ENCODE results near the gene RBM19.

- TF ChIP-seq, protein P1, sequence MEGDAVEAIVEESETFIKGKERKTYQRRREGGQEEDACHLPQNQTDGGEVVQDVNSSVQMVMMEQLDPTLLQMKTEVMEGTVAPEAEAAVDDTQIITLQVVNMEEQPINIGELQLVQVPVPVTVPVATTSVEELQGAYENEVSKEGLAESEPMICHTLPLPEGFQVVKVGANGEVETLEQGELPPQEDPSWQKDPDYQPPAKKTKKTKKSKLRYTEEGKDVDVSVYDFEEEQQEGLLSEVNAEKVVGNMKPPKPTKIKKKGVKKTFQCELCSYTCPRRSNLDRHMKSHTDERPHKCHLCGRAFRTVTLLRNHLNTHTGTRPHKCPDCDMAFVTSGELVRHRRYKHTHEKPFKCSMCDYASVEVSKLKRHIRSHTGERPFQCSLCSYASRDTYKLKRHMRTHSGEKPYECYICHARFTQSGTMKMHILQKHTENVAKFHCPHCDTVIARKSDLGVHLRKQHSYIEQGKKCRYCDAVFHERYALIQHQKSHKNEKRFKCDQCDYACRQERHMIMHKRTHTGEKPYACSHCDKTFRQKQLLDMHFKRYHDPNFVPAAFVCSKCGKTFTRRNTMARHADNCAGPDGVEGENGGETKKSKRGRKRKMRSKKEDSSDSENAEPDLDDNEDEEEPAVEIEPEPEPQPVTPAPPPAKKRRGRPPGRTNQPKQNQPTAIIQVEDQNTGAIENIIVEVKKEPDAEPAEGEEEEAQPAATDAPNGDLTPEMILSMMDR (IDR thresholded peaks at IDR 0.05; ENCODE audit: low read depth, low read length, poor library complexity, severe bottlenecking) = no peak
- no peak for TF ChIP-seq EZH2phosphoT487 (IDR thresholded peaks at IDR 0.05; ENCODE audit: borderline replicate concordance, low read length)
Measured at GRCh38 chr12:113939867-113940266, 26.3 kb downstream of the RBM19 start.
